ENCODE results near the gene GDA. TPM values are rescaled to one million over a fixed set of nuclear protein-coding genes. Genes with fewer than 3 reads are reported as not detected.

The GDA gene
- total RNA-seq, 1 donor from 2014 or later, result 0.07 TPM

- Mint-ChIP-seq H3K27ac (no peak overlapping the region), H3K4me1 (ENCODE audit: low read depth) (no peaks in the 10 kb centered on the region), H3K27me3 (ENCODE audit: low read depth) (no peaks in the 10 kb centered on the region), H3K4me3 (ENCODE audit: low read depth) (no peak overlapping the region), H3K36me3 (ENCODE audit: low read depth) (no peaks in the 10 kb centered on the region), H3K9me3 (no peaks in the 10 kb centered on the region)
- DNase-seq (ENCODE audit: low spot score), result no peak
- intact Hi-C loops (cut with micrococcal nuclease), result no loop called here
Measured at GRCh38 chr9:72137697-72138365, 11.4 kb upstream of the GDA start.

GRCh38 chr9:72139226-72139625 is 10.0 kb upstream of the GDA start:
- Mint-ChIP-seq H3K27ac (no peak overlapping the region), H3K36me3 (ENCODE audit: low read depth) (no peaks in the 10 kb centered on the region), H3K4me1 (ENCODE audit: low read depth) (no peaks in the 10 kb centered on the region), H3K27me3 (ENCODE audit: low read depth) (no peaks in the 10 kb centered on the region), H3K4me3 (ENCODE audit: low read depth) (no peak overlapping the region), H3K9me3 (no peaks in the 10 kb centered on the region)
- intact Hi-C loops (cut with micrococcal nuclease), result no loop called here
- no peak for DNase-seq (ENCODE audit: low spot score)

- no peaks in the 10 kb centered on the region for H3K9me3 Mint-ChIP-seq
- no peak for DNase-seq (ENCODE audit: low spot score)
- no peak overlapping the region for H3K4me3 Mint-ChIP-seq (ENCODE audit: low read depth)
- peaks cover 2% of the 10 kb centered on the region for H3K4me1 Mint-ChIP-seq (ENCODE audit: low read depth)
- intact Hi-C loops (cut with micrococcal nuclease), result no loop called here
- H3K27ac Mint-ChIP-seq, result no peak overlapping the region
- no peaks in the 10 kb centered on the region for H3K36me3 Mint-ChIP-seq (ENCODE audit: low read depth)
- H3K27me3 Mint-ChIP-seq (ENCODE audit: low read depth), result no peaks in the 10 kb centered on the region
Measured at GRCh38 chr9:72140586-72140985, 8.7 kb upstream of the GDA start.

- Mint-ChIP-seq H3K36me3 (ENCODE audit: low read depth) (no peaks in the 10 kb centered on the region), H3K4me1 (ENCODE audit: low read depth) (peaks cover 2% of the 10 kb centered on the region), H3K4me3 (ENCODE audit: low read depth) (no peak overlapping the region), H3K27me3 (ENCODE audit: low read depth) (no peaks in the 10 kb centered on the region), H3K27ac (no peak overlapping the region), H3K9me3 (no peaks in the 10 kb centered on the region)
- no peak for DNase-seq (ENCODE audit: low spot score)
- intact Hi-C loops (cut with micrococcal nuclease), result no loop called here
Measured at GRCh38 chr9:72141484-72141883, 7.8 kb upstream of the GDA start.

- Mint-ChIP-seq H3K4me1 (ENCODE audit: low read depth) (peaks cover 2% of the 10 kb centered on the region), H3K27ac (no peak overlapping the region), H3K27me3 (ENCODE audit: low read depth) (peaks cover 23% of the 10 kb centered on the region), H3K4me3 (ENCODE audit: low read depth) (no peak overlapping the region), H3K36me3 (ENCODE audit: low read depth) (no peaks in the 10 kb centered on the region), H3K9me3 (no peaks in the 10 kb centered on the region)
- DNase-seq (ENCODE audit: low spot score), result no peak
- intact Hi-C loops (cut with micrococcal nuclease), result no loop called here
Measured at GRCh38 chr9:72144756-72145492, 4.3 kb upstream of the GDA start.

GRCh38 chr9:72145733-72146505 is 3.3 kb upstream of the GDA start:
- Mint-ChIP-seq H3K27ac (no peak overlapping the region), H3K4me1 (ENCODE audit: low read depth) (peaks cover 2% of the 10 kb centered on the region), H3K27me3 (ENCODE audit: low read depth) (peaks cover 32% of the 10 kb centered on the region), H3K9me3 (no peaks in the 10 kb centered on the region), H3K36me3 (ENCODE audit: low read depth) (no peaks in the 10 kb centered on the region), H3K4me3 (ENCODE audit: low read depth) (no peak overlapping the region)
- intact Hi-C loops (cut with micrococcal nuclease), result no loop called here
- DNase-seq (ENCODE audit: low spot score), result no peak

- peaks cover 32% of the 10 kb centered on the region for H3K27me3 Mint-ChIP-seq (ENCODE audit: low read depth)
- no peak for DNase-seq (ENCODE audit: low spot score)
- peaks cover 2% of the 10 kb centered on the region for H3K4me1 Mint-ChIP-seq (ENCODE audit: low read depth)
- H3K4me3 Mint-ChIP-seq (ENCODE audit: low read depth), result no peak overlapping the region
- H3K9me3 Mint-ChIP-seq, result no peaks in the 10 kb centered on the region
- no peak overlapping the region for H3K27ac Mint-ChIP-seq
- H3K36me3 Mint-ChIP-seq (ENCODE audit: low read depth), result no peaks in the 10 kb centered on the region
- intact Hi-C loops (cut with micrococcal nuclease), result no loop called here
Measured at GRCh38 chr9:72147676-72148075, 1.6 kb upstream of the GDA start.

GRCh38 chr9:72150127-72150526 is 887 bp downstream of the GDA start:
- DNase-seq (ENCODE audit: low spot score), result no peak
- no peaks in the 10 kb centered on the region for H3K9me3 Mint-ChIP-seq
- no peaks in the 10 kb centered on the region for H3K4me1 Mint-ChIP-seq (ENCODE audit: low read depth)
- intact Hi-C loops (cut with micrococcal nuclease), result no loop called here
- no peaks in the 10 kb centered on the region for H3K36me3 Mint-ChIP-seq (ENCODE audit: low read depth)
- H3K27ac Mint-ChIP-seq, result no peak overlapping the region
- no peak overlapping the region for H3K4me3 Mint-ChIP-seq (ENCODE audit: low read depth)
- peaks cover 32% of the 10 kb centered on the region for H3K27me3 Mint-ChIP-seq (ENCODE audit: low read depth)

GRCh38 chr9:72150661-72151060 is 1.4 kb downstream of the GDA start:
- no peak for DNase-seq (ENCODE audit: low spot score)
- intact Hi-C loops (cut with micrococcal nuclease), result no loop called here
- H3K27ac Mint-ChIP-seq, result no peak overlapping the region
- H3K4me3 Mint-ChIP-seq (ENCODE audit: low read depth), result no peak overlapping the region
- H3K36me3 Mint-ChIP-seq (ENCODE audit: low read depth), result no peaks in the 10 kb centered on the region
- H3K9me3 Mint-ChIP-seq, result no peaks in the 10 kb centered on the region
- no peaks in the 10 kb centered on the region for H3K4me1 Mint-ChIP-seq (ENCODE audit: low read depth)
- H3K27me3 Mint-ChIP-seq (ENCODE audit: low read depth), result peaks cover 32% of the 10 kb centered on the region

- no peak overlapping the region for H3K27ac Mint-ChIP-seq
Measured at GRCh38 chr9:72151104-72151503, 1.9 kb downstream of the GDA start.

GRCh38 chr9:72154468-72155285 is 5.4 kb downstream of the GDA start:
- no peaks in the 10 kb centered on the region for H3K9me3 Mint-ChIP-seq
- H3K36me3 Mint-ChIP-seq (ENCODE audit: low read depth), result no peaks in the 10 kb centered on the region
- DNase-seq (ENCODE audit: low spot score), result no peak
- H3K4me3 Mint-ChIP-seq (ENCODE audit: low read depth), result no peak overlapping the region
- intact Hi-C loops (cut with micrococcal nuclease), result no loop called here
- H3K27ac Mint-ChIP-seq, result no peak overlapping the region
- H3K4me1 Mint-ChIP-seq (ENCODE audit: low read depth), result no peaks in the 10 kb centered on the region
- peaks cover 11% of the 10 kb centered on the region for H3K27me3 Mint-ChIP-seq (ENCODE audit: low read depth)

More at GRCh38 chr9:72151104-72151503, 1.9 kb downstream of the GDA start:
- Mint-ChIP-seq H3K36me3 (ENCODE audit: low read depth) (no peaks in the 10 kb centered on the region), H3K27me3 (ENCODE audit: low read depth) (peaks cover 32% of the 10 kb centered on the region), H3K9me3 (no peaks in the 10 kb centered on the region), H3K4me1 (ENCODE audit: low read depth) (no peaks in the 10 kb centered on the region), H3K4me3 (ENCODE audit: low read depth) (no peak overlapping the region)
- DNase-seq (ENCODE audit: low spot score), result no peak
- intact Hi-C loops (cut with micrococcal nuclease), result no loop called here

GRCh38 chr9:72155301-72155700 is 6.1 kb downstream of the GDA start:
- Mint-ChIP-seq H3K9me3 (no peaks in the 10 kb centered on the region), H3K27me3 (ENCODE audit: low read depth) (peaks cover 5% of the 10 kb centered on the region), H3K27ac (no peak overlapping the region), H3K36me3 (ENCODE audit: low read depth) (no peaks in the 10 kb centered on the region), H3K4me3 (ENCODE audit: low read depth) (no peak overlapping the region), H3K4me1 (ENCODE audit: low read depth) (no peaks in the 10 kb centered on the region)
- intact Hi-C loops (cut with micrococcal nuclease), result no loop called here
- DNase-seq (ENCODE audit: low spot score), result no peak
